ENCODE data around the gene RNF207.

Gene RNF207

GRCh38 chr1:6241887-6242740, 36.2 kb downstream of the RNF207 start:
- Histone ChIP-seq H2AFZ (ENCODE audit: low read length) (no peak overlapping the region), H3K4me3 (ENCODE audit: low read length, poor library complexity, severe bottlenecking) (no peak overlapping the region)

GRCh38 chr1:6243053-6243834, 37.3 kb downstream of the RNF207 start:
- H2AFZ ChIP-seq (ENCODE audit: low read length), result no peak overlapping the region
- H3K4me2 ChIP-seq (ENCODE audit: low read depth, low read length, poor library complexity, severe bottlenecking), result no peak overlapping the region
- H3K27me3 ChIP-seq (ENCODE audit: insufficient read depth, low read length, poor library complexity, severe bottlenecking), result no peaks in the 10 kb centered on the region
- H4K20me1 ChIP-seq (ENCODE audit: insufficient read depth, low read length, poor library complexity, severe bottlenecking), result no peaks in the 10 kb centered on the region
- no peaks in the 10 kb centered on the region for H3K9me3 ChIP-seq (ENCODE audit: insufficient read depth, low read depth, low read length)
- no peaks in the 10 kb centered on the region for H3K9me2 ChIP-seq (replicated peaks; ENCODE audit: low read depth, low read length)
- no peaks in the 10 kb centered on the region for H3K79me2 ChIP-seq (ENCODE audit: insufficient read depth, low read length)
- H3F3A ChIP-seq (ENCODE audit: low read depth), result no peaks in the 10 kb centered on the region
- H3K9ac ChIP-seq (ENCODE audit: low read depth, low read length, poor library complexity, severe bottlenecking), result no peak overlapping the region
- no peaks in the 10 kb centered on the region for H3K4me1 ChIP-seq (ENCODE audit: insufficient read depth, low read length, poor library complexity, severe bottlenecking)
- H3K36me3 ChIP-seq (ENCODE audit: insufficient read depth, low read length), result no peaks in the 10 kb centered on the region
- no peak overlapping the region for H3K4me3 ChIP-seq (ENCODE audit: low read length, poor library complexity, severe bottlenecking)
- TF ChIP-seq CTCF (conservative IDR thresholded peaks at IDR 0.05; ENCODE audit: low read length) (no peak), EZH2phosphoT487 (IDR thresholded peaks at IDR 0.05; ENCODE audit: borderline replicate concordance) (no peak)

More at GRCh38 chr1:6241887-6242740, 36.2 kb downstream of the RNF207 start:
- TF ChIP-seq CTCF (conservative IDR thresholded peaks at IDR 0.05; ENCODE audit: low read length) (no peak), EZH2phosphoT487 (IDR thresholded peaks at IDR 0.05; ENCODE audit: borderline replicate concordance) (no peak)
- Histone ChIP-seq H3K27me3 (ENCODE audit: insufficient read depth, low read length, poor library complexity, severe bottlenecking) (no peaks in the 10 kb centered on the region), H4K20me1 (ENCODE audit: insufficient read depth, low read length, poor library complexity, severe bottlenecking) (no peaks in the 10 kb centered on the region), H3K9ac (ENCODE audit: low read depth, low read length, poor library complexity, severe bottlenecking) (no peak overlapping the region), H3K79me2 (ENCODE audit: insufficient read depth, low read length) (no peaks in the 10 kb centered on the region), H3K9me2 (replicated peaks; ENCODE audit: low read depth, low read length) (no peaks in the 10 kb centered on the region), H3K36me3 (ENCODE audit: insufficient read depth, low read length) (no peaks in the 10 kb centered on the region), H3K4me1 (ENCODE audit: insufficient read depth, low read length, poor library complexity, severe bottlenecking) (no peaks in the 10 kb centered on the region), H3F3A (ENCODE audit: low read depth) (no peaks in the 10 kb centered on the region), H3K9me3 (ENCODE audit: insufficient read depth, low read depth, low read length) (no peaks in the 10 kb centered on the region), H3K4me2 (ENCODE audit: low read depth, low read length, poor library complexity, severe bottlenecking) (no peak overlapping the region)

- H3K4me3 ChIP-seq (ENCODE audit: low read length, poor library complexity, severe bottlenecking), result no peak within 1 kb of the TSS
- H4K20me1 ChIP-seq (ENCODE audit: insufficient read depth, low read length, poor library complexity, severe bottlenecking), result no peaks in the 10 kb centered on the region
- no peaks in the 10 kb centered on the region for H3F3A ChIP-seq (ENCODE audit: low read depth)
- no peaks in the 10 kb centered on the region for H3K36me3 ChIP-seq (ENCODE audit: insufficient read depth, low read length)
- TF ChIP-seq EZH2phosphoT487 (IDR thresholded peaks at IDR 0.05; ENCODE audit: borderline replicate concordance) (no peak), CTCF (conservative IDR thresholded peaks at IDR 0.05; ENCODE audit: low read length) (no peak)
- no peaks in the 10 kb centered on the region for H3K79me2 ChIP-seq (ENCODE audit: insufficient read depth, low read length)
- H3K9me3 ChIP-seq (ENCODE audit: insufficient read depth, low read depth, low read length), result no peaks in the 10 kb centered on the region
- H3K27me3 ChIP-seq (ENCODE audit: insufficient read depth, low read length, poor library complexity, severe bottlenecking), result no peaks in the 10 kb centered on the region
- no peaks in the 10 kb centered on the region for H3K9me2 ChIP-seq (replicated peaks; ENCODE audit: low read depth, low read length)
- H2AFZ ChIP-seq (ENCODE audit: low read length), result no peak within 1 kb of the TSS
- no peaks in the 10 kb centered on the region for H3K4me1 ChIP-seq (ENCODE audit: insufficient read depth, low read length, poor library complexity, severe bottlenecking)
- H3K4me2 ChIP-seq (ENCODE audit: low read depth, low read length, poor library complexity, severe bottlenecking), result no peak within 1 kb of the TSS
- no peak within 1 kb of the TSS for H3K9ac ChIP-seq (ENCODE audit: low read depth, low read length, poor library complexity, severe bottlenecking)
Observed at GRCh38 chr1:6243993-6244392, 38.1 kb downstream of the RNF207 start, which contains the start of gene HES3. TSS of gene HES3 (plus strand) at chr1:6244179. CDS start at chr1:6244366, 187 bp downstream.

Measured in Loucy (cell line).